Epithelial cell of proximal tubule (primary cell): ENCODE data around the gene ACE. TPM values are rescaled to one million over a fixed set of nuclear protein-coding genes. Genes with fewer than 3 reads are reported as not detected.

Experiments
- DNase-seq: peaks from one replicate; pipeline ENCODE4 v3.0.0-alpha.2; 2011; ENCODE audit warnings: low read depth
- H3K4me3 ChIP-seq: 2 replicates; pipeline ENCODE4 v1.5.1; 2011; ENCODE audit warnings: low read depth, mild to moderate bottlenecking, low read length
- total RNA-seq: library from RNA; depleted of rRNA; stranded (reverse); fragments of >200 nt; gene quantifications from 2 replicates; pipeline ENCODE4 v1.2.3, GENCODE V29; 2015
- TF ChIP-seq, protein P1 (sequence below): conservative IDR thresholded peaks from 2 replicates; pipeline ENCODE4 v1.5.1; 2012; ENCODE audit warnings: low read depth, mild to moderate bottlenecking, low read length

The ACE gene
- total RNA-seq, 1 donor from 2014 or later, result 1.3 TPM

DNA sequence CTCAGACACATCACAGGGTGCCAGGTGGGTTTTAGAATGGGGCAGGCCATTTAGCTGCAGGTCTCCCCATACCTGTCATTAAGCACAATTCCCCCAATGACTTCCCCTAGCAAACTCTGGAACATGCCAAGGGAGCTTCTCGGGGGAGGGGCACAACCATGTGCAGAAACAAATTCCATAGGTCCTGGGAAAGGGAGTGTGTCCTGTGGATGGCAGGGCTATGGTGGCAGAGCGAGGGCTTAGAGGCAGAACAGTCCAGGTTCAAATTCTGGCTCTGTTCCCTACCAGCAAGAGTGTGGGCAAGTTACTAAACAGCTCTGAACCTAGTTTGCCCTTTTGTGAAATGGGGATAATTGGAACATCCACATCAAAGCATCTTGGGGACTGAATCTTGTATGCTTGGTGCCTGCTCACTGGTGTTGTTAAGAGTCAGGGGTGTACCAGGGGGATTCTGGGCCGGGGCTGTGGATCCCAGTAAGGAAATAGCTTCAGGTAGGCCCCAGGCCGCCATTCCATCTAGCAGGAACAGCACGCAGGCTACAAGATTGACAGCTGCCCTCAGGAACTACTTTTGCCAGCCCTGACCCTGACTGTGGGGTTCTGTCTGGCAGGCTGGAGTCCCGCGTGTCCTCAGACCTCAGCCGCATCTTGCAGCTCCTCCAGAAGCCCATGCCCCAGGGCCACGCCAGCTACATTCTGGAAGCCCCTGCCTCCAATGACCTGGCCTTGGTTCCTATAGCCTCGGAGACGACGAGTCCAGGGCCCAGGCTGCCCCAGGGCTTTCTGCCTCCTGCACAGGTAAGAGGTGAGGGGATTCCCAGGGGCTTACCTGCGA, 67.8 kb downstream of the ACE start:
- TF ChIP-seq, protein P1, sequence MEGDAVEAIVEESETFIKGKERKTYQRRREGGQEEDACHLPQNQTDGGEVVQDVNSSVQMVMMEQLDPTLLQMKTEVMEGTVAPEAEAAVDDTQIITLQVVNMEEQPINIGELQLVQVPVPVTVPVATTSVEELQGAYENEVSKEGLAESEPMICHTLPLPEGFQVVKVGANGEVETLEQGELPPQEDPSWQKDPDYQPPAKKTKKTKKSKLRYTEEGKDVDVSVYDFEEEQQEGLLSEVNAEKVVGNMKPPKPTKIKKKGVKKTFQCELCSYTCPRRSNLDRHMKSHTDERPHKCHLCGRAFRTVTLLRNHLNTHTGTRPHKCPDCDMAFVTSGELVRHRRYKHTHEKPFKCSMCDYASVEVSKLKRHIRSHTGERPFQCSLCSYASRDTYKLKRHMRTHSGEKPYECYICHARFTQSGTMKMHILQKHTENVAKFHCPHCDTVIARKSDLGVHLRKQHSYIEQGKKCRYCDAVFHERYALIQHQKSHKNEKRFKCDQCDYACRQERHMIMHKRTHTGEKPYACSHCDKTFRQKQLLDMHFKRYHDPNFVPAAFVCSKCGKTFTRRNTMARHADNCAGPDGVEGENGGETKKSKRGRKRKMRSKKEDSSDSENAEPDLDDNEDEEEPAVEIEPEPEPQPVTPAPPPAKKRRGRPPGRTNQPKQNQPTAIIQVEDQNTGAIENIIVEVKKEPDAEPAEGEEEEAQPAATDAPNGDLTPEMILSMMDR, result no peak
- H3K4me3 ChIP-seq, result no peak overlapping the region
- DNase-seq, result no peak

GRCh38 chr17:63546308-63547082, 69.6 kb downstream of the ACE start:
- TF ChIP-seq, protein P1, result no peak
- no peak for DNase-seq
- H3K4me3 ChIP-seq, result no peak overlapping the region

- no peak for DNase-seq
- TF ChIP-seq, protein P1, result no peak
Observed at GRCh38 chr17:63547083-63547523, 70.2 kb downstream of the ACE start.

More at GRCh38 chr17:63547083-63547523, 70.2 kb downstream of the ACE start:
- no peak overlapping the region for H3K4me3 ChIP-seq

Other genes with a start within 250 kb of the ACE start
- 16.0 and 18.0 TPM in 2 replicates for gene CYB561, start 30.8 kb upstream of the ACE start, total RNA-seq
- not detected in 2 replicates for gene KCNH6, start 46.3 kb downstream of the ACE start, total RNA-seq
- 36.1 and 45.8 TPM in 2 replicates for gene DCAF7, start 73.4 kb downstream of the ACE start, total RNA-seq
- gene TACO1, start 123.8 kb downstream of the ACE start, total RNA-seq, result 22.8 and 32.8 TPM in 2 replicates
- 12.8 and 17.4 TPM in 2 replicates for gene MAP3K3, start 145.4 kb downstream of the ACE start, total RNA-seq
- 111 and 161 TPM in 2 replicates for gene LIMD2, start 223.1 kb downstream of the ACE start, total RNA-seq